GM21367 (cell line): ENCODE measurements around the gene FASTKD1.
"Not testable (repeated sequence)": the region's sequence is repeated elsewhere in the genome, so short reads cannot be mapped to it uniquely, and the experiment has no call there.

Source experiments
- ATAC-seq: cut with Tn5 transposase; IDR thresholded peaks from one replicate; pipeline ENCODE4 v1.9.1; 2021; ENCODE audit not compliant: unreplicated experiment

The FASTKD1 gene

GRCh38 chr2:169573160-169573973 is at the start of gene FASTKD1:
FASTKD1 (minus strand) TSS chr2:169573865; CDS start chr2:169572029, 1,836 bp downstream.
- ATAC-seq = peak; percentile 98

- no peak for ATAC-seq
These were observed 49.6 kb upstream of the FASTKD1 start for GRCh38 chr2:169623235-169623634.

- ATAC-seq = no peak
These were observed 46.8 kb upstream of the FASTKD1 start for GRCh38 chr2:169620509-169620908.

- ATAC-seq = no peak
These were observed 46.3 kb upstream of the FASTKD1 start for GRCh38 chr2:169619946-169620345.

- not testable (repeated sequence) for ATAC-seq
These were observed 42.3 kb upstream of the FASTKD1 start for GRCh38 chr2:169615982-169616381.

- ATAC-seq = no peak
These were observed 40.2 kb upstream of the FASTKD1 start for GRCh38 chr2:169613876-169614275.

- no peak for ATAC-seq
These were observed 35.6 kb upstream of the FASTKD1 start for GRCh38 chr2:169609264-169609663.

GRCh38 chr2:169599568-169599967 is 25.9 kb upstream of the FASTKD1 start:
- ATAC-seq = no peak

GRCh38 chr2:169598982-169599381 is 25.3 kb upstream of the FASTKD1 start:
- no peak for ATAC-seq

- not testable (repeated sequence) for ATAC-seq
These were observed 22.9 kb upstream of the FASTKD1 start for GRCh38 chr2:169596546-169596945.

- no peak for ATAC-seq
These were observed 17.1 kb upstream of the FASTKD1 start for GRCh38 chr2:169590804-169591203.

- no peak for ATAC-seq
These were observed 12.0 kb upstream of the FASTKD1 start for GRCh38 chr2:169585673-169586072.

GRCh38 chr2:169584005-169584877 is 10.6 kb upstream of the FASTKD1 start, which contains the start of gene PPIG:
PPIG (plus strand) TSS chr2:169584351; CDS start chr2:169604042, 19,691 bp downstream.
- ATAC-seq = peak; percentile 89

- no peak for ATAC-seq
These were observed 9.9 kb upstream of the FASTKD1 start for GRCh38 chr2:169583518-169583917.

GRCh38 chr2:169582552-169583266 is 9.0 kb upstream of the FASTKD1 start:
- not testable (repeated sequence) for ATAC-seq

- ATAC-seq = no peak
These were observed 5.4 kb upstream of the FASTKD1 start for GRCh38 chr2:169579044-169579443.

GRCh38 chr2:169575264-169575663 is 1.6 kb upstream of the FASTKD1 start:
- ATAC-seq = not testable (repeated sequence)

GRCh38 chr2:169574539-169574938 is 874 bp upstream of the FASTKD1 start:
- not testable (repeated sequence) for ATAC-seq

- no peak for ATAC-seq
These were observed 272 bp upstream of the FASTKD1 start for GRCh38 chr2:169573974-169574299.

- ATAC-seq = no peak
These were observed 875 bp downstream of the FASTKD1 start for GRCh38 chr2:169572821-169573159.

GRCh38 chr2:169572189-169572588 is 1.5 kb downstream of the FASTKD1 start:
- ATAC-seq = no peak
